ENCODE data around the gene TM4SF18. TPM values are rescaled to one million over a fixed set of nuclear protein-coding genes. Genes with fewer than 3 reads are reported as not detected.

TM4SF18 gene
- total and polyA plus RNA-seq, 4 donors, result 2.1 to 28.5 (median 4.1) TPM

- WGBS, 2 donors, result 56 to 57% methylated on average over 3 of the region's 3 CpGs
- no peaks in the 10 kb centered on the region for H3K27me3 ChIP-seq (ENCODE audit: control insufficient read depth in 3 of 3, insufficient read depth in 3 of 3, low read length in 2 of 3)
These were observed 41.5 kb upstream of the TM4SF18 start for GRCh38 chr3:149374793-149375500.

GRCh38 chr3:149374391-149374790, 41.0 kb upstream of the TM4SF18 start:
- TF ChIP-seq CTCF (IDR thresholded peaks at IDR 0.05; ENCODE audit: control extremely low read depth, extremely low read depth), result no peak
- Histone ChIP-seq H3K9me3 (ENCODE audit: control insufficient read depth in 4 of 4, insufficient read depth in 3 of 4, low read length in 3 of 4) (peaks cover 0 to 2% (median 0%) of the 10 kb centered on the region in 4 donors), H3K9ac (ENCODE audit: insufficient read depth in 1 of 2, low read length in 2 of 2) (no peak overlapping the region), H3K27ac (ENCODE audit: low read depth in 1 of 2, low read length in 1 of 2) (no peak overlapping the region), H3K27me3 (ENCODE audit: control insufficient read depth in 3 of 3, insufficient read depth in 3 of 3, low read length in 2 of 3) (no peaks in the 10 kb centered on the region), H3K4me3 (no peak overlapping the region), H3K4me1 (ENCODE audit: control insufficient read depth in 5 of 5, insufficient read depth in 5 of 5, low read length in 5 of 5) (peaks cover 10 to 31% (median 18%) of the 10 kb centered on the region in 5 donors), H3K36me3 (ENCODE audit: control insufficient read depth in 4 of 4, insufficient read depth in 4 of 4, low read length in 4 of 4) (peaks cover 0 to 2% (median 0%) of the 10 kb centered on the region in 4 donors)
- ATAC-seq (ENCODE audit: insufficient read depth, low FRiP score) (no peak), DNase-seq (no peak)
- WGBS, 2 donors, result 38 to 56% methylated on average over 1 of the region's 1 CpG

More at GRCh38 chr3:149374793-149375500, 41.5 kb upstream of the TM4SF18 start:
- H3K9ac ChIP-seq (ENCODE audit: insufficient read depth in 1 of 2, low read length in 2 of 2), result no peak overlapping the region
- DNase-seq (no peak), ATAC-seq (ENCODE audit: insufficient read depth, low FRiP score) (no peak)
- peak overlapping the region in 1 of 2 donors; percentile 60 for H3K27ac ChIP-seq (ENCODE audit: low read depth in 1 of 2, low read length in 1 of 2)
- peaks cover 0 to 2% (median 0%) of the 10 kb centered on the region in 4 donors for H3K9me3 ChIP-seq (ENCODE audit: control insufficient read depth in 4 of 4, insufficient read depth in 3 of 4, low read length in 3 of 4)
- H3K4me3 ChIP-seq, result peak overlapping the region; percentile 42
- peaks cover 10 to 29% (median 18%) of the 10 kb centered on the region in 5 donors for H3K4me1 ChIP-seq (ENCODE audit: control insufficient read depth in 5 of 5, insufficient read depth in 5 of 5, low read length in 5 of 5)
- H3K36me3 ChIP-seq (ENCODE audit: control insufficient read depth in 4 of 4, insufficient read depth in 4 of 4, low read length in 4 of 4), result peaks cover 0 to 2% (median 0%) of the 10 kb centered on the region in 4 donors
- TF ChIP-seq CTCF (IDR thresholded peaks at IDR 0.05; ENCODE audit: control extremely low read depth, extremely low read depth), result no peak

DNA sequence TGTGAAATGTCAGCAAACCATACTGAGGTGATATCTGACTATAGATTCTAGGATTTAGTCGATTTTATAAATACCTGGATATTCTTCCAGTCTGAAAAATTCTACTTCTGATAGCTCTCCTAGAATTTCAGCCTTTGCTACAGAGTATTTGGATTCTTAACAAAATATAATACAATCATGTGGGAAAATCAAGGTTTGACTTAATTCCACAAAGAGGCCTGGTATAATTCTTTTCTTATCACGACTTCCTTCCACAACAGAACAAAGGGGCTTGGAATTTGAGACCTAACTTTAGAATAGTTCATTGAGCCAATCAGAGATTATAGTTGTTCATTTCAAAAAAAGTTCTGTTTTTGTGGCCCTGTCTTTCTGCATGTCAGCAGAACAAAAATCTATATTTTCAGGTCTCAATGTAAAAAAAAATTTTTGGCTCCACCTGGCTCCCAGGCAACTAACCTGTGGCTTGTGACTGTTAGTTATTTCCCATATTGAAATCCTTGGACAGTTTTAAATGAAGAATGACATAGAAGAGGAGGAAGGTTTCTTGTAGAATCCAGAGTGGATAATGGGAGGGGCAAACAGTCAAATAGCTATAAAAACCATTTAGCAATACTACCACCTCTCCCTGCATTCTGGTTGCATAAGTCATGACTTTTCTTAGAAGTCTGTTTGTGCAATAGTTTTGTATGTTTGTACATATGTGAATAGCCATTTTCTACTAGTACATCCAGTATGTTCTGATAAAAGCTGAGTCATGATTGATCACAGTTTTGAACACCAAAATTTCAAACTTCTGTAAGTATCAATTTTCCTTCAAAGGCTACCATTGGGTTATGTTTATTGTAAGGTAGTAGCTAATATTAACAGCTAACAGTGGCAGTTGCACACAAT, 40.0 kb upstream of the TM4SF18 start:
- Histone ChIP-seq H3K4me3 (no peak overlapping the region), H3K27ac (ENCODE audit: low read depth in 1 of 2, low read length in 1 of 2) (peak overlapping the region in 1 of 2 donors; percentile 35), H3K4me1 (ENCODE audit: control insufficient read depth in 5 of 5, insufficient read depth in 5 of 5, low read length in 5 of 5) (peaks cover 5 to 36% (median 16%) of the 10 kb centered on the region in 5 donors)

More for the DNA sequence above, 40.0 kb upstream of the TM4SF18 start:
- no peak for TF ChIP-seq CTCF (IDR thresholded peaks at IDR 0.05; ENCODE audit: control extremely low read depth, extremely low read depth)
- ATAC-seq (ENCODE audit: insufficient read depth, low FRiP score) (no peak), DNase-seq (peak in 1 of 3 donors; percentile 47)
- Histone ChIP-seq H3K9ac (ENCODE audit: insufficient read depth in 1 of 2, low read length in 2 of 2) (no peak overlapping the region), H3K9me3 (ENCODE audit: control insufficient read depth in 4 of 4, insufficient read depth in 3 of 4, low read length in 3 of 4) (peaks cover 0 to 2% (median 0%) of the 10 kb centered on the region in 4 donors), H3K27me3 (ENCODE audit: control insufficient read depth in 3 of 3, insufficient read depth in 3 of 3, low read length in 2 of 3) (no peaks in the 10 kb centered on the region), H3K36me3 (ENCODE audit: control insufficient read depth in 4 of 4, insufficient read depth in 4 of 4, low read length in 4 of 4) (peaks cover 0 to 2% (median 0%) of the 10 kb centered on the region in 4 donors)
- 41 to 69% methylated on average over 2 of the region's 2 CpGs for WGBS, 2 donors
